CD4-positive, alpha-beta T cell treated with Interleukin-2 at 100 ng/mL for 4 hours (primary cell): ENCODE data around the gene APOO.

Experiments used
- DNase-seq: peaks from one replicate; pipeline ENCODE4 v3.0.0-alpha.2; 2020; ENCODE audit warnings: low spot score

APOO gene

GRCh38 chrX:23907498-23908218 lies at the start of gene APOO, which contains the start of gene CXorf58:
TSS of gene APOO (minus strand) at chrX:23907938. CDS start at chrX:23907702, 236 bp downstream.
TSS of gene CXorf58 (plus strand) at chrX:23908006. CDS start at chrX:23910303, 2,297 bp downstream.
- DNase-seq, result peak; percentile 92

DNA sequence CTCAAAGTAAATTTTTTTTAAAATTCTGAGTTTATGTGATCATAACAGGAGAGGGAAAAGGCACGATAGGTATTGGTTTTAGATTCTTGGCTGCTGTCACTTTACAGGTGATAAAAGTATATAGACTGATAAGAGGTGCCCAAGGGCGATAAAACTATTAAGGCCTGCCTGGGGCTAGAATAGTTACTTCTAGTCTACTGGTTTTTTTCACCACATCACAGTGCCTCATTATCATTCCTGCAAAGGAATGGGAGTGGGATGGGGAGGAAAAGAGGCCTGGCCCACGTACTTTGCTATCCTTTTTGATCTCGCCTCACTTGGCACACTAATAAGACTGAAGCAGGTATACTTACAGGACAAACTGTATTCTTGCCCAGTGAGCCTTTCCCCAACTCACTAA lies 46.7 kb upstream of the APOO start:
- no peak for DNase-seq

DNA sequence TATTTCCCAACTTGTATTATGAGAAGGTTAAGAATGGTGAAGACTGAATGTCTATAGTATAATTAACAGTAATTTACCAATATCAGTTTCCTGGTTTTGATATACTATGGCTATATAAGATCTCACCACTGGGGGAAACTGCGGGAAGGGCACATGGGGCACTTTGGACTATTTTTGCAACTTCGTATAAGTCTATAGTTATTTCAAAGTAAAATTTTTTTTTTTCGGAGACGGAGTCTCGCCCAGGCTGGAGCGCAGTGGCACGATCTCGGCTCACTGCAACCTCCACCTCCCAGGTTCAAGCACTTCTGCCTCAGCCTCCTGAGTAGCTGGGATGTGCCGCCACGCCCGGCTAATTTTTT lies 46.2 kb upstream of the APOO start:
- no peak for DNase-seq

DNA sequence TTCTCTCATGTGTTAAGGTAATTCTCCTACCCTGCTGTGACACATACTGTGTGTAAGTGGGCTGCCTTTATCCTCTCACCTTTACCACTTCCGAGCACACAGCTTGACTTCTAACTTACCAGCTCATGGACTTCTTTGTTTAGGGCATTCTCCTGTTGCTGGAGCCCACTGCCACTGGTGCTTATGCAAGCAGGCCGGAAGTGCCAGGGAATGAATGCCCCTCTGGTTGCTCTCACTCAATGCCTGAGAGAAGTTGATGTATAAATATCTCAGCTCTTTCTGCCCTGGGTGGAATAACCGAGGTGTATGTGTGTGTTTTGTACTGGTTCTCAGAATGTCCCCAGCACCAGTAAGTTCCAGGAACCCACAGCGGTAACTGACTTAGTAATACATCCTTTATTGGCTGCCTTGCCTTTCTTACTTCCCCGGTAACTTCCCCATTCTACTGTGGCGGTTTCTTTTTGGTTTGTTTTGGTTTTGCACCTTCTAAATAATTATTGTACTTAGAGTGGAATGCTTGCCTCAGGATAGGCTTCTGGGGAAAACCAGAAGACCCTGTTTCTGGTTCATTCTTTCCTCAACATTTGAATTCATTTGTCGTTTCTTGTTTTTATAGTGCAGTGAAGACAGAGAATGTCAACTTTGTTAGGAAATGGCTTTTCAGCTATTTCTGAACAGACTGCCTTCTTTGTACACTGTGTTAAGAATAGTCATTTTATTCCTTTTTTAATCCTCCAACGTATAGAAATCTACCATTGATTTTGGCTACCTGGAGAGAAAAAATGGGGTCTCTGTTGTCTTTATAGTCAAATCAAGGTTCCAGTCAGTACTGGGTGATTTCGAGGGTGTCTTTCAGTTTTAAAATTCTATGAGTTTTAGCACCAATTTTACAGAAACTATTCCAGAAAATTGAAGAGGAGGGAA lies 45.5 kb upstream of the APOO start:
- peak; percentile 70 for DNase-seq

GRCh38 chrX:23952391-23952790 lies 44.7 kb upstream of the APOO start:
- no peak for DNase-seq

DNA sequence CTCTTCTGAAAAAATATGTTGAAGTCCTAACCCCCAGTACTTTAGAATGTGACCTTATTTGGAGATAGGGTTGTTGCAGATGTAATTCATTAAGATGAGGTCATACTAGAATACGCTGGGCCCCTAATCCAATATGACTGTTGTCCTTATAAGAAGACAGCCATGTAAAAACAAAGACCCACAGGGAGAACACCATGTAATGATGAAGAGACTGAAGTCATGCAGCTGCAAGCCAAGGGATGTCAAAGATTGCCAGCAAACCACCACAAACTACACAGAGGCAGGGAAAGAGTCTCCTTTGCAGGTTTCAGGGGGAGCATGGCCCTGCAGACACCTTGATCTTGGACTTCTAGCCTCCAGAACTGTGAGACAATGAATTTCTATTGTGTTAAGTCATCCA lies 37.5 kb upstream of the APOO start:
- no peak for DNase-seq

DNA sequence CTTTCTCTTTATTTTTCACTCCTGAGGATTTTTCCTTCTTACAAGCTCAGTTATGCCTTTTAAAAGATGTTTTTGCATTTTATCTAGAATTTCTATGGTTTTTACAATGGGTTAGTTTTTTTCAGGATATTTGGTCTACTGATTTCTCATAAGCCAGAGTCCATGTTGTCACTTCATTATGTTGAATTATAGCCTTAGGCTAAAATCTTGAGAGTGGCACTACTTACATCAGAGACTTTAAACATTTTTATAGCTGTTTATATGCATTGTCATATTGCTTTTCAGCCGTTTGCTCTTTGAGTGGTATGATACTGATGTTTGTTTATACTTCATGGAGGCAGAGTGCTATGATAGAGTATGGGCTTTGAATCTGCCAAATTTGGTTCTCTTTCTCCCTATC lies 36.5 kb upstream of the APOO start:
- no peak for DNase-seq

GRCh38 chrX:23939203-23939602 lies 31.5 kb upstream of the APOO start:
- no peak for DNase-seq

DNA sequence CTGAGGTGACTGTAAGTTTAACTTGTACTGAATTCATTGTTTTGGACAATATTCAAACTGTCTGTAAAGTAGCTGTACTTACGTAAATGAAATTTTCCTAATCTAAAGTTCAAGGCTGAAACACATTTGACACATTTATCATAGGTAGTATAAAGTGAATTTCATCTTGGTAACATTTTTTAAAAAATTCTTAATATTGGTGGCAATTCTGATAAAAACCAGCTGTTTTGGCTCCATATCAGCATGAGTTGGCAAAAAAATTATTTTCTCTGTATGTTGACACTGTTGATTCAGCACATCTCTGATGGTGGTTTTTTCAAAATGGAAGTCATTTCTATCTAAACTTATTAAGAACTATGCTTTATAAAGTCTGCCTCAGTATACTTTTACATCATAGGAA lies 31.0 kb upstream of the APOO start:
- no peak for DNase-seq

DNA sequence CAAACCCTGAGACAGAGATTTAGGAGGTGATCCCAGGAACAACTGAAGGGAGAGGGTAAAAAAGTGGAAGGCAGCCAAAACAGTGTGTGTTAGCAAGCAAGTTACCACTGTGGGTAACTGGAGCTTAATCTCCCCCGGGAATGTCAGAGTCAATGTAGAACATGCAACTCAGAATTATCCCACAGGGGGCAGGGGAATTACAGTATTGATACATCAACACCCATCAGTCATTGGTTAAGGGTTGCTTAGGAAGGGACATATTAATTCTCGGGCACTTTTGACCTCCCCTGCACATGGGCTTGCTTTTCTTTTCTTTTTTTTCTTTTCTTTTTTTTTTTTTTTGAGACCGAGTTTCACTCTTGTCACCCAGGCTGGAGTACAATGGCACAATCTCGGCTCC lies 29.4 kb upstream of the APOO start:
- DNase-seq, result no peak

GRCh38 chrX:23936180-23936579 lies 28.4 kb upstream of the APOO start:
- DNase-seq, result no peak

GRCh38 chrX:23935106-23935505 lies 27.4 kb upstream of the APOO start:
- no peak for DNase-seq

DNA sequence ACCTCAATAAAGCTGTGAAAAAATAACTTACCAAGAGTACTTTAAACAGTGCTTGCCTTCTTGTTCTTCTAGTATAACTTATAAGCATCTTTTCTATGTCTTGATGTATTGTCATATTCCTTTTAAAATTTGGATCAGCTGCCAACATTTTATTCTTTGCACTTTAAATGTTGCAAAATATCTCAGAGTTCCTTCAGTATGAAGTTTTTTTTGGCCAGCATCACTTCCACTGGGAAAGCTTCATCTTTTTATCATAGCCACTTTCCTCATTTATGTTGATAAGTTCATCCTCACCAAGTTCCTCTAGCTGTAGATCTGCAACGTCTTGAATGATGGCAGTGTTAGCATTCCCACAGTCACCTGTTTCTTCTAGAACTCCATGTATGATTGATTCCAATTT lies 24.3 kb upstream of the APOO start:
- DNase-seq, result no peak

GRCh38 chrX:23930894-23931604 lies 23.3 kb upstream of the APOO start:
- DNase-seq, result peak; percentile 20

GRCh38 chrX:23926015-23926414 lies 18.3 kb upstream of the APOO start:
- no peak for DNase-seq

DNA sequence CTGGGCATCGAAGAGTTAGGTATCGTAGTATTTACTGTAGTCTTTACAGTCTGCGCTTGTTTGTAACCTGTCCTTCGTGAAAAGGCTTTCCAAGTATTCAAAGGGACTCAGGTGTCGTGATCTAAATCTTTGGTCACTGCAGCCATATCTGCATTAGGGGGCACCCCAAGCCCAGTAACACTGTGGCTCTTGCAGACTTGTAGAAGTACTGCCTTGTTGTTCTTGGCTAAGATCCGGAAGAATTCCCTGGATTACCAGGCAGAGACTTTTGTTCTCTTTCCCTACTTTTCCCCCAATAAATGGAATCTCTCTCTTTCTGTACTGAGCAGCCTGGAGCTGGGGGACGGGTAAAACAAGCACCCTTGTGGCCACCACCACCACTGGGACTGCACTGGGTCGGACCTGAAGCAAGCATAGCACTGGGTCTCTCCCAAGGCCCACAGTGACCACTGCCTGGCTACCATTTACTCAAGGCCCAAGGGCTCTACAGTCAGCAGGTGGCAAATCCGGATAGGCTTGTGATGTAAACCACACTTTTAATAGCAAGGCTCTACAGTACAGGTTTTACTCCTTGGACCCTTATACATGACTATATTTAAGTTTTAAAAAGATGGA lies 12.1 kb upstream of the APOO start:
- DNase-seq, result no peak

GRCh38 chrX:23919148-23919547 lies 11.4 kb upstream of the APOO start:
- DNase-seq, result no peak

DNA sequence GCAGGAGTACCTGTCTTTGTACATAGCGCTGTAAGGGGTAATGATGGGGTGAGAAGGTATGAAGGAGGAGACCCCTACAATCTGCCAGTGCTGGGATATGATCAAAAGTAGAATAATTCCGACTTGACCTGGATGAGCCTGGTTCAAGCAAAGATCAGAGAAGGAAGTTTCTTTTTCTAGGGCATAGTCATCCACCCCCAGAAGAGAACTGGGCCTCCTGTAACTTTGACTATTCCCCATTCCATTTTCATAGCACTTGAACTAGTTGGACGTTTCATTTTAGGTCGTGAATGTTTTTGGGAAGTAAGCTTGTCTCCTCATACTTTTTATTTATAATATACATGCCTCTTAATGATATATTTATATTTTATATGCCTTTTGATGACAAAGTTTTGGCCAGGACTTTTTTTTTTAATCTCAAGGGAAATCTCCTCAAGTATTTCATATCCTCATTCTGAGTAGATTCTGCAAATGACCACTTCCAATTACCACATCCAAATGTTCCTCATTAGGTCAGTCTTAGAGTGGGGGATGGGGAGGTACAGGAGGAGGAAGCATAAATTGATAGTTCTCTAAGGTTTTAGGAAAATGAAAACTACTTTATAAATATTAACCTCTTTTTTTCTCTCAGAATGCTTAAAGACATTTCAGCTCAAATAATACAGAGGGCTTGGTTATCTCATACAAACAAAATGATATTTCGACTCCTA lies 3.5 kb upstream of the APOO start:
- DNase-seq, result no peak

DNA sequence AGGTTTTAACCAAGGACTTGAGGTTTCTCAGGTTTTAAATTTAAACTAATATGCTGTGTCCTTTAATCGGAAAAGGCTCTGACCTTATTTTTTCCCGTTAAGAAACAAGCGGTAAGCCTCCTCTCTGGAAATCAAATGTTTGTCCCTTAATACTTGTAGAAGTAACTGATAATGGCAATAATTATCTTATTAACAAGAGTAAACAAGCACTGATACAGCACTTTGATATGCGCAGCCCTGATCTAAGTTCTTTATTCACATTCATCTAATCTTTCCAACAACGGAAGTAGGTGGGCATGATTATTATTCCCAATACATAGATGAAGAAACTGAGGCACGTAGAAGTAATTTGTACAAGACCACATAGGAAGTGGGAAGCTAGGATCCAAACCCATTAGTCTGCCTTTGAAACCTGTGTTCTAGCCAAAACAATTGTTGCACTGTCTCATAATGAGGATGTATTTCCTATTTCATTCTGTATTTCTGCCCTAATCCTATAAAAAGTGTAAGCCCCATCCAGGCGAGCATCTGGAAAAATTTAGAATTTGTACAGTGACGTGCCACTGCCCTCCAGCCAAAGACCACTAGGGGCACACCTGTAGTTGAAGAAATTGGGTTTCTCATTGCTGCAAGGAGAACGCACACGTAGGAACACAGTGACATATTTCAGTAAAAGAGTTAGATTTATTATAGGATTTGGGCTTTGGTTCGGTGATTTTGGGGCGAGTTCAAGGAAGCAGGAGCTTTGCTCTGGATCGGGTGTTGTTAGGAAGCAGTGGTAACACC lies 674 bp upstream of the APOO start:
- DNase-seq, result no peak

DNA sequence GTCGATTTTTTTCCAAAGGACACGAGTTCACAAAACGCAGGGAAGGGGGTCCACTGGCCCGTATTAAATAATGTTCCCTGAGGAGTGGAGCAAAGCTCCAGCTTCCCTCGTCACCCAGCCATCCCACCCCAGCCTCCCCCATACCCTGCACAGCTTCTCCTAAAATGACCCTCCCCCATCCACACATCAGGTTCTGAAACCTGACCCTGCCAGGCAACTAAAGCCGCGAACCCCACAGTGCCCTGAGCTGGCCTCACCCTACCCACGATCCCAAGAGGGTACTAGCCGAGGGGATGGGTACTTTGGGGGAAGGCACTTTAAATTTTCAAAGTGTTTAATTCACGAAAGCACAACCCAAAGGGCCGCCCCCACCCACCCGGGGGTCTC lies 634 bp downstream of the APOO start:
- no peak for DNase-seq

GRCh38 chrX:23904096-23904495 lies 3.6 kb downstream of the APOO start:
- DNase-seq, result no peak
